ENCODE measurements around the gene KCNJ5.

Gene KCNJ5

GRCh38 chr11:128946648-128947047 lies 55.5 kb downstream of the KCNJ5 start:
- H3K4me3 ChIP-seq (replicated peaks; ENCODE audit: low read depth, low read length): no peak overlapping the region
- H3K36me3 ChIP-seq (ENCODE audit: control insufficient read depth, insufficient read depth, low read length): no peaks in the 10 kb centered on the region
- no peaks in the 10 kb centered on the region for H3K27me3 ChIP-seq (replicated peaks; ENCODE audit: control insufficient read depth, insufficient read depth, low read length)
- no peak for DNase-seq (ENCODE audit: extremely low read depth, insufficient read length)
- no peak for TF ChIP-seq CTCF (IDR thresholded peaks at IDR 0.05; ENCODE audit: insufficient read depth, low read length, poor library complexity, severe bottlenecking)

- no peak overlapping the region for H3K4me3 ChIP-seq (replicated peaks; ENCODE audit: low read depth, low read length)
- H3K27me3 ChIP-seq (replicated peaks; ENCODE audit: control insufficient read depth, insufficient read depth, low read length): no peaks in the 10 kb centered on the region; the same call in 1 of the 2 replicates
- DNase-seq (ENCODE audit: extremely low read depth, insufficient read length): no peak
- no peak for TF ChIP-seq CTCF (IDR thresholded peaks at IDR 0.05; ENCODE audit: insufficient read depth, low read length, poor library complexity, severe bottlenecking)
- no peaks in the 10 kb centered on the region for H3K36me3 ChIP-seq (ENCODE audit: control insufficient read depth, insufficient read depth, low read length)
Observed at GRCh38 chr11:128947773-128948172, 56.6 kb downstream of the KCNJ5 start.

GRCh38 chr11:128948583-128948982 lies 57.4 kb downstream of the KCNJ5 start:
- TF ChIP-seq CTCF (IDR thresholded peaks at IDR 0.05; ENCODE audit: insufficient read depth, low read length, poor library complexity, severe bottlenecking): peak; percentile 19
- no peak for DNase-seq (ENCODE audit: extremely low read depth, insufficient read length)
- Histone ChIP-seq H3K36me3 (ENCODE audit: control insufficient read depth, insufficient read depth, low read length) (no peaks in the 10 kb centered on the region), H3K4me3 (replicated peaks; ENCODE audit: low read depth, low read length) (no peak overlapping the region), H3K27me3 (replicated peaks; ENCODE audit: control insufficient read depth, insufficient read depth, low read length) (no peaks in the 10 kb centered on the region; the same call in 1 of the 2 replicates)

GRCh38 chr11:128949791-128950454 lies 58.8 kb downstream of the KCNJ5 start:
- no peak for DNase-seq (ENCODE audit: extremely low read depth, insufficient read length)
- no peak for TF ChIP-seq CTCF (IDR thresholded peaks at IDR 0.05; ENCODE audit: insufficient read depth, low read length, poor library complexity, severe bottlenecking)
- no peaks in the 10 kb centered on the region; the same call in 1 of the 2 replicates for H3K27me3 ChIP-seq (replicated peaks; ENCODE audit: control insufficient read depth, insufficient read depth, low read length)
- H3K36me3 ChIP-seq (ENCODE audit: control insufficient read depth, insufficient read depth, low read length): no peaks in the 10 kb centered on the region
- no peak overlapping the region for H3K4me3 ChIP-seq (replicated peaks; ENCODE audit: low read depth, low read length)

- TF ChIP-seq CTCF (IDR thresholded peaks at IDR 0.05; ENCODE audit: insufficient read depth, low read length, poor library complexity, severe bottlenecking): no peak
- Histone ChIP-seq H3K27me3 (replicated peaks; ENCODE audit: control insufficient read depth, insufficient read depth, low read length) (no peaks in the 10 kb centered on the region; the same call in 1 of the 2 replicates), H3K36me3 (ENCODE audit: control insufficient read depth, insufficient read depth, low read length) (no peaks in the 10 kb centered on the region), H3K4me3 (replicated peaks; ENCODE audit: low read depth, low read length) (no peak overlapping the region)
- no peak for DNase-seq (ENCODE audit: extremely low read depth, insufficient read length)
Observed at GRCh38 chr11:128953151-128953550, 62.0 kb downstream of the KCNJ5 start.
